IMR-90 (cell line): ENCODE data around the gene GLRX5. TPM values are rescaled to one million over a fixed set of nuclear protein-coding genes. Genes with fewer than 3 reads are reported as not detected.

Experiments used
- ATAC-seq: fragments of 200-7000 bp; cut with Tn5 transposase; 2 replicates; pipeline ENCODE4 v1.9.1; 2020; ENCODE audit warnings: low read depth, mild to moderate bottlenecking, moderate library complexity
- BruUV-seq: library from RNA; stranded (reverse); fragments of 400-500 nt; replicated peaks from 2 replicates; lab custom pipeline; 2021; lab: Mats Ljungman, UMichigan
- CTCF ChIA-PET: fragments of 300-600 bp; formaldehyde crosslinking; extraction: SDS; loops from one replicate; lab custom pipeline; 2021; ENCODE audit warnings: antibody characterized with exemption; lab: Yijun Ruan, JAX
- POLR2A ChIA-PET: fragments of 300-600 bp; sonication (Branson Sonifier 250); formaldehyde crosslinking; loops from one replicate; lab custom pipeline; 2022; ENCODE audit warnings: antibody characterized with exemption; ENCODE audit not compliant: unreplicated experiment; lab: Charles Lee
- DNase-seq: peaks from one replicate; pipeline ENCODE4 v3.0.0; 2013
- H2AFZ ChIP-seq: replicated peaks from 2 replicates; pipeline ENCODE3; 2013; ENCODE audit warnings: low read length, mild to moderate bottlenecking; ENCODE audit not compliant: poor library complexity
- H2AK5ac ChIP-seq: 2 replicates; pipeline ENCODE4 v1.6.1; 2013; ENCODE audit warnings: low read depth, low read length, inconsistent platforms
- H2AK9ac ChIP-seq: replicated peaks from 2 replicates; pipeline ENCODE3; 2013; ENCODE audit warnings: mild to moderate bottlenecking, low read depth, low read length, moderate library complexity; ENCODE audit not compliant: poor library complexity
- H2BK120ac ChIP-seq: 2 replicates; pipeline ENCODE4 v1.6.1; 2013; ENCODE audit warnings: low read depth, low read length, inconsistent platforms
- H2BK15ac ChIP-seq: 3 replicates; pipeline ENCODE4 v1.6.1; 2013; ENCODE audit warnings: low read depth, low read length, inconsistent platforms
- H2BK20ac ChIP-seq: 2 replicates; pipeline ENCODE4 v1.6.1; 2013; ENCODE audit warnings: low read depth, mild to moderate bottlenecking, inconsistent platforms, low read length, moderate library complexity
- H2BK5ac ChIP-seq: 2 replicates; pipeline ENCODE4 v1.6.1; 2013; ENCODE audit warnings: mild to moderate bottlenecking, low read depth, low read length, inconsistent platforms; ENCODE audit not compliant: poor library complexity, severe bottlenecking
- H3K14ac ChIP-seq: replicated peaks from 2 replicates; pipeline ENCODE4 v1.6.1; 2013; ENCODE audit warnings: low read depth, low read length, inconsistent platforms
- H3K18ac ChIP-seq: 2 replicates; pipeline ENCODE4 v1.6.1; 2013; ENCODE audit warnings: low read depth, low read length, control low read depth
- H3K23ac ChIP-seq: 2 replicates; pipeline ENCODE4 v1.6.1; 2013; ENCODE audit warnings: low read depth, low read length, inconsistent platforms
- H3K27ac ChIP-seq: 2 replicates; pipeline ENCODE4 v1.5.1; 2013; ENCODE audit warnings: mild to moderate bottlenecking, control low read depth, low read length; ENCODE audit not compliant: insufficient read depth
- H3K27me3 ChIP-seq: 2 replicates; pipeline ENCODE4 v1.6.1; 2013; ENCODE audit warnings: low read length; ENCODE audit not compliant: control insufficient read depth, insufficient read depth
- H3K36me3 ChIP-seq: 2 replicates; pipeline ENCODE4 v1.6.1; 2013; ENCODE audit warnings: low read length, mixed read lengths; ENCODE audit not compliant: control insufficient read depth, insufficient read depth
- H3K4ac ChIP-seq: 2 replicates; pipeline ENCODE4 v1.6.1; 2013; ENCODE audit warnings: low read depth, low read length, inconsistent platforms
- H3K4me1 ChIP-seq: 2 replicates; pipeline ENCODE4 v1.6.1; 2013; ENCODE audit warnings: low read length, mixed read lengths; ENCODE audit not compliant: control insufficient read depth, insufficient read depth
- H3K4me2 ChIP-seq: 2 replicates; pipeline ENCODE4 v1.6.1; 2013; ENCODE audit warnings: low read depth, mild to moderate bottlenecking, control low read depth, low read length, moderate library complexity
- H3K4me3 ChIP-seq: 2 replicates; pipeline ENCODE4 v1.5.1; 2013; ENCODE audit warnings: low read depth, mild to moderate bottlenecking, control low read depth, low read length, moderate library complexity; ENCODE audit not compliant: insufficient read depth
- H3K56ac ChIP-seq: 2 replicates; pipeline ENCODE4 v1.6.1; 2013; ENCODE audit warnings: low read length, inconsistent platforms; ENCODE audit not compliant: insufficient read depth; ENCODE audit errors: extremely low read depth
- H3K79me1 ChIP-seq, 2 experiments: 2 replicates each; pipeline ENCODE4 v1.6.1; 2013; ENCODE audit warnings: low read length in 2 of 2, inconsistent platforms in 1 of 2, low read depth in 1 of 2
- H3K9ac ChIP-seq: 2 replicates; pipeline ENCODE4 v1.6.1; 2013; ENCODE audit warnings: low read depth, low read length, control low read depth
- H3K9me1 ChIP-seq: 2 replicates; pipeline ENCODE4 v1.6.1; 2013; ENCODE audit warnings: low read length, inconsistent platforms; ENCODE audit not compliant: insufficient read depth
- H3K9me3 ChIP-seq: 2 replicates; pipeline ENCODE4 v1.6.1; 2013; ENCODE audit warnings: low read length; ENCODE audit not compliant: control insufficient read depth, insufficient read depth
- H4K20me1 ChIP-seq: 2 replicates; pipeline ENCODE4 v1.6.1; 2013; ENCODE audit warnings: low read length, inconsistent platforms; ENCODE audit not compliant: insufficient read depth
- H4K5ac ChIP-seq: 2 replicates; pipeline ENCODE4 v1.6.1; 2013; ENCODE audit warnings: mild to moderate bottlenecking, low read depth, low read length, control low read depth
- H4K8ac ChIP-seq, 2 experiments: 2 replicates each; pipeline ENCODE4 v1.6.1; 2013; ENCODE audit warnings: low read depth in 2 of 2, low read length in 2 of 2, control low read depth in 1 of 2, inconsistent platforms in 1 of 2
- H4K91ac ChIP-seq: 2 replicates; pipeline ENCODE4 v1.6.1; 2013; ENCODE audit warnings: low read depth, low read length, inconsistent platforms; ENCODE audit not compliant: insufficient read depth
- ELK1 ChIP-seq: fragments of 150-350 bp; IDR thresholded peaks from 2 replicates; pipeline ENCODE4 v1.6.1; 2016; ENCODE audit warnings: low read depth, mild to moderate bottlenecking, low read length, moderate library complexity, borderline replicate concordance
- FOS ChIP-seq: fragments of 150-350 bp; IDR thresholded peaks from 2 replicates; pipeline ENCODE4 v1.6.1; 2016; ENCODE audit warnings: low read depth, low read length
- MAFK ChIP-seq: IDR thresholded peaks from 2 replicates; pipeline ENCODE4 v1.6.1; 2012; ENCODE audit warnings: low read depth, low read length, improper control_type of control experiment
- MAZ ChIP-seq: IDR thresholded peaks from 2 replicates; pipeline ENCODE4 v1.6.1; 2012; ENCODE audit warnings: low read depth, mild to moderate bottlenecking, low read length, improper control_type of control experiment, moderate library complexity, borderline replicate concordance
- MXI1 ChIP-seq: IDR thresholded peaks from 2 replicates; pipeline ENCODE4 v1.6.1; 2012; ENCODE audit warnings: low read depth, mild to moderate bottlenecking, low read length, moderate library complexity, borderline replicate concordance
- RAD21 ChIP-seq: IDR thresholded peaks from 2 replicates; pipeline ENCODE4 v1.6.1; 2012; ENCODE audit warnings: low read length, improper control_type of control experiment
- RFX5 ChIP-seq: IDR thresholded peaks from 2 replicates; pipeline ENCODE4 v1.8.0; 2012; ENCODE audit warnings: low read depth, mild to moderate bottlenecking, low read length, moderate library complexity
- USF2 ChIP-seq: fragments of 150-350 bp; IDR thresholded peaks from 2 replicates; pipeline ENCODE4 v1.6.1; 2017; ENCODE audit warnings: mild to moderate bottlenecking, antibody characterized with exemption, low read length, low read depth
- WGBS, 2 experiments: methylation state at CpG; one replicate each; pipeline versions ENCODE4 v1.1.5 to v1.1.7; 2013; ENCODE audit warnings: missing lambda C conversion rate in 2 of 2; ENCODE audit not compliant: insufficient read length in 1 of 2; ENCODE audit errors: extremely low coverage in 2 of 2; 5-methylcytosine and 5-hydroxymethylcytosine counted together
- dilution Hi-C: fragments of 300-500 bp; cut with HindIII; formaldehyde crosslinking; loops from one replicate; pipeline ENCODE4 v1.14.3; 2018; ENCODE audit warnings: low sequenced_read_pairs; ENCODE audit not compliant: unreplicated experiment
- in situ Hi-C: fragments of 300-500 bp; cut with MboI; formaldehyde crosslinking; loops from 3 replicates; pipeline ENCODE4 v1.14.3; 2019; ENCODE audit warnings: low sequenced_read_pairs, inconsistent platforms, mixed read lengths
- intact Hi-C: fragments of 100-400 bp; cut with micrococcal nuclease; formaldehyde crosslinking; loops from 2 replicates; pipeline ENCODE4 v1.10.0; 2022
- polyA plus RNA-seq, 3 experiments: library from polyadenylated mRNA; depleted of rRNA; stranded (reverse); fragments of >200 nt; gene quantifications; 2 replicates each; pipeline ENCODE4 v1.2.3, GENCODE V29; 2012; ENCODE audit warnings: low replicate concordance in 1 of 3
- total RNA-seq: library from RNA; depleted of rRNA; stranded (reverse); fragments of >200 nt; gene quantifications from 2 replicates; pipeline ENCODE4 v1.2.3, GENCODE V29; 2012

GLRX5 gene
- total and polyA plus RNA-seq, 2 of the 4 experiments (the other 2 are of a cell fraction): 32.4 to 40.4 TPM

GRCh38 chr14:95495076-95495475, 39.8 kb upstream of the GLRX5 start:
- Histone ChIP-seq H2BK15ac (no peak overlapping the region), H3K36me3 (no peaks in the 10 kb centered on the region), H2BK5ac (no peak overlapping the region), H2BK120ac (no peak overlapping the region), H3K9me1 (peaks cover 23% of the 10 kb centered on the region), H2AFZ (no peak overlapping the region), H4K5ac (no peak overlapping the region), H3K79me1 (peaks cover 7 to 65% of the 10 kb centered on the region in 2 experiments; a peak in 3 of 4 replicates), H3K23ac (no peak overlapping the region), H3K9me3 (no peaks in the 10 kb centered on the region), H2AK9ac (no peak overlapping the region), H4K91ac (no peak overlapping the region), H3K4me1 (peaks cover 19% of the 10 kb centered on the region), H3K4me2 (no peak overlapping the region), H4K20me1 (peaks cover 5% of the 10 kb centered on the region; the same call in 1 of the 2 replicates), H3K27me3 (no peaks in the 10 kb centered on the region), H3K9ac (no peak overlapping the region), H3K4ac (no peak overlapping the region), H3K18ac (no peak overlapping the region), H3K56ac (no peak overlapping the region), H3K27ac (no peak overlapping the region), H4K8ac (no peak overlapping the region), H2AK5ac (no peak overlapping the region), H2BK20ac (no peak overlapping the region), H3K4me3 (no peak overlapping the region), H3K14ac (no peak overlapping the region)
- DNase-seq (no peak), ATAC-seq (no peak)
- intact Hi-C loops: no loop called here
- no TSS peak for BruUV-seq
- CTCF ChIA-PET: no interaction called here
- dilution Hi-C loops: no loop called here
- POLR2A ChIA-PET: no interaction called here
- TF ChIP-seq MAFK (no peak), MAZ (no peak), FOS (no peak), RAD21 (no peak), USF2 (no peak), RFX5 (no peak), ELK1 (no peak), MXI1 (no peak)
- in situ Hi-C loops: no loop called here
- WGBS, 2 experiments: no CpG with 5 or more reads among the region's 3 CpGs
